ENCODE results near the gene VPS8.

The VPS8 gene

DNA sequence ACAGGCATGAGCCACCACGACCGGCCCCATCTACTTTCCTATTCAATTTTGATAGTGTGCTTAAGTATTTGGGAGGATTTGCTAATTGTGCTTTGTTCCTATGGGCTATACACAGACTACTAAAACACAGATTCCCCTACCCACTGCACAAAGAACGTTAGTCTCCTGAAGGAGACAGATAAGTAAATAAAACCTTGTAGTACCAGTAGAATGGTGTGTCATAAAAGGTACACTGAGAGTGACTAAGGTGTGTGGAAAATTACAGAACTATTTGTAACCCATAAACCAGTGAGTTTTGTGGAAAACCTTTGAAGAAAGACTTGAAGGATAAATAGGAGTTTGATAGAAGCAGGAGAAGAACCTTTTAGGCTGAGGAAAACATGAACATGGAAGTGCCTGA, 158.2 kb downstream of the VPS8 start:
- POLR2A ChIA-PET, result no interaction called here
- no peak overlapping the region for H3K27ac ChIP-seq (ENCODE audit: extremely low read depth, low read depth, low read length)
- TF ChIP-seq ZNF211 (tag by site-specific recombination; IDR thresholded peaks at IDR 0.05; ENCODE audit: low read depth), result no peak
- TF ChIP-seq ZNF214 (tag by site-specific recombination; IDR thresholded peaks at IDR 0.05; ENCODE audit: borderline replicate concordance), result no peak
- TF ChIP-seq EGR2 (tag by site-specific recombination; IDR thresholded peaks at IDR 0.05; ENCODE audit: low read depth), result no peak
- TF ChIP-seq ZNF175 (tag by site-specific recombination; IDR thresholded peaks at IDR 0.05), result no peak
- TF ChIP-seq ZNF624 (tag by site-specific recombination; IDR thresholded peaks at IDR 0.05), result no peak
- TF ChIP-seq, protein P1, sequence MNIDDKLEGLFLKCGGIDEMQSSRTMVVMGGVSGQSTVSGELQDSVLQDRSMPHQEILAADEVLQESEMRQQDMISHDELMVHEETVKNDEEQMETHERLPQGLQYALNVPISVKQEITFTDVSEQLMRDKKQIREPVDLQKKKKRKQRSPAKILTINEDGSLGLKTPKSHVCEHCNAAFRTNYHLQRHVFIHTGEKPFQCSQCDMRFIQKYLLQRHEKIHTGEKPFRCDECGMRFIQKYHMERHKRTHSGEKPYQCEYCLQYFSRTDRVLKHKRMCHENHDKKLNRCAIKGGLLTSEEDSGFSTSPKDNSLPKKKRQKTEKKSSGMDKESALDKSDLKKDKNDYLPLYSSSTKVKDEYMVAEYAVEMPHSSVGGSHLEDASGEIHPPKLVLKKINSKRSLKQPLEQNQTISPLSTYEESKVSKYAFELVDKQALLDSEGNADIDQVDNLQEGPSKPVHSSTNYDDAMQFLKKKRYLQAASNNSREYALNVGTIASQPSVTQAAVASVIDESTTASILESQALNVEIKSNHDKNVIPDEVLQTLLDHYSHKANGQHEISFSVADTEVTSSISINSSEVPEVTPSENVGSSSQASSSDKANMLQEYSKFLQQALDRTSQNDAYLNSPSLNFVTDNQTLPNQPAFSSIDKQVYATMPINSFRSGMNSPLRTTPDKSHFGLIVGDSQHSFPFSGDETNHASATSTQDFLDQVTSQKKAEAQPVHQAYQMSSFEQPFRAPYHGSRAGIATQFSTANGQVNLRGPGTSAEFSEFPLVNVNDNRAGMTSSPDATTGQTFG (tag by site-specific recombination; IDR thresholded peaks at IDR 0.05; ENCODE audit: borderline replicate concordance), result no peak
- no peak for TF ChIP-seq ZNF670 (tag by site-specific recombination; IDR thresholded peaks at IDR 0.05; ENCODE audit: low read depth)
- TF ChIP-seq ZBTB21 (tag by site-specific recombination; IDR thresholded peaks at IDR 0.05), result no peak
- TF ChIP-seq IKZF3 (tag by site-specific recombination; IDR thresholded peaks at IDR 0.05), result no peak
- TF ChIP-seq ZBTB7A (tag by site-specific recombination; IDR thresholded peaks at IDR 0.05; ENCODE audit: low read depth), result no peak
- TF ChIP-seq ZNF423 (tag by site-specific recombination; IDR thresholded peaks at IDR 0.05), result no peak
- TF ChIP-seq, protein P2, sequence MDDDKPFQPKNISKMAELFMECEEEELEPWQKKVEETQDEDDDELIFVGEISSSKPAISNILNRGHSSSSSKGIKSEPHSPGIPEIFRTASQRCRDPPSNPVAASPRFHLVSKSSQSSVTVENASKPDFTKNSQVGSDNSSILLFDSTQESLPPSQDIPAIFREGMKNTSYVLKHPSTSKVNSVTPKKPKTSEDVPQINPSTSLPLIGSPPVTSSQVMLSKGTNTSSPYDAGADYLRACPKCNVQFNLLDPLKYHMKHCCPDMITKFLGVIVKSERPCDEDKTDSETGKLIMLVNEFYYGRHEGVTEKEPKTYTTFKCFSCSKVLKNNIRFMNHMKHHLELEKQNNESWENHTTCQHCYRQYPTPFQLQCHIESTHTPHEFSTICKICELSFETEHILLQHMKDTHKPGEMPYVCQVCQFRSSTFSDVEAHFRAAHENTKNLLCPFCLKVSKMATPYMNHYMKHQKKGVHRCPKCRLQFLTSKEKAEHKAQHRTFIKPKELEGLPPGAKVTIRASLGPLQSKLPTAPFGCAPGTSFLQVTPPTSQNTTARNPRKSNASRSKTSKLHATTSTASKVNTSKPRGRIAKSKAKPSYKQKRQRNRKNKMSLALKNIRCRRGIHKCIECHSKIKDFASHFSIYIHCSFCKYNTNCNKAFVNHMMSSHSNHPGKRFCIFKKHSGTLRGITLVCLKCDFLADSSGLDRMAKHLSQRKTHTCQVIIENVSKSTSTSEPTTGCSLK (tag by site-specific recombination; IDR thresholded peaks at IDR 0.05), result no peak
- no peak for TF ChIP-seq ZNF843 (tag by site-specific recombination; IDR thresholded peaks at IDR 0.05)
- TF ChIP-seq KLF1 (tag by site-specific recombination; IDR thresholded peaks at IDR 0.05), result no peak
- TF ChIP-seq, protein P3, sequence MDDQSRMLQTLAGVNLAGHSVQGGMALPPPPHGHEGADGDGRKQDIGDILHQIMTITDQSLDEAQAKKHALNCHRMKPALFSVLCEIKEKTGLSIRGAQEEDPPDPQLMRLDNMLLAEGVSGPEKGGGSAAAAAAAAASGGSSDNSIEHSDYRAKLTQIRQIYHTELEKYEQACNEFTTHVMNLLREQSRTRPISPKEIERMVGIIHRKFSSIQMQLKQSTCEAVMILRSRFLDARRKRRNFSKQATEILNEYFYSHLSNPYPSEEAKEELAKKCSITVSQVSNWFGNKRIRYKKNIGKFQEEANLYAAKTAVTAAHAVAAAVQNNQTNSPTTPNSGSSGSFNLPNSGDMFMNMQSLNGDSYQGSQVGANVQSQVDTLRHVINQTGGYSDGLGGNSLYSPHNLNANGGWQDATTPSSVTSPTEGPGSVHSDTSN (CRISPR knock-in tag; IDR thresholded peaks at IDR 0.05), result no peak
- TF ChIP-seq ZIC2 (tag by site-specific recombination; IDR thresholded peaks at IDR 0.05), result no peak
- TF ChIP-seq ZNF202 (tag by site-specific recombination; IDR thresholded peaks at IDR 0.05; ENCODE audit: borderline replicate concordance), result no peak
- no peak for TF ChIP-seq KLF9 (tag by site-specific recombination; IDR thresholded peaks at IDR 0.05; ENCODE audit: low read depth)
- H3K9me3 ChIP-seq (ENCODE audit: control insufficient read depth, insufficient read depth, low read depth, low read length), result no peaks in the 10 kb centered on the region
- H3K4me1 ChIP-seq (ENCODE audit: control insufficient read depth, insufficient read depth, low read length), result no peaks in the 10 kb centered on the region
- H3K36me3 ChIP-seq (ENCODE audit: control insufficient read depth in 2 of 2, insufficient read depth in 1 of 2, low read length in 2 of 2), result peaks cover 0 to 21% of the 10 kb centered on the region in 2 experiments; a peak in 2 of 3 replicates
- H3K4me3 ChIP-seq (ENCODE audit: low read depth, low read length), result no peak overlapping the region
- CTCF ChIA-PET, result no interaction called here

DNA sequence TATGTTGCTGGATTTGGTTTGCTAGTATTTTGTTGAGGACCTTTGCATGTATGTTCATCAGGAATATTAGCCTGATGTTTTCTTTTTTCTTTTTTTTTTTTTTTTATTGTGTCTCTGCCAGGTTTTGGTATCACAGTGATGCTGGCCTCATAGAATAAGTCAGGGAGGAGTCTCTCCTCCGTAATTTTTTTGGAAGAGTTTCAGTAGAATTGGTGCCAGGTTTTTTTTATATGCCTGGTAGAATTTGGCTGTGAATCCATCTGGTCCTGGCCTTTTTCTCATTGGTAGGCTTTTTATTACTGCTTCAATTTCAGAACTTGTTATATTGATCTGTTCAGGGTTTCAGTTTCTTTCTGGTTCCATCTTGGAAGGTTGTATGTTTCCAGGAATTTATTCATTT, 165.8 kb downstream of the VPS8 start:
- POLR2A ChIA-PET, result interaction anchor here (0.6 to 0.7 kb wide), 2 partner anchors 16 to 297 kb away, joined by 3 read pairs; no protein-coding TSS in a partner anchor
- Histone ChIP-seq H3K36me3 (ENCODE audit: control insufficient read depth in 2 of 2, insufficient read depth in 1 of 2, low read length in 2 of 2) (no peaks in the 10 kb centered on the region), H3K4me1 (ENCODE audit: control insufficient read depth, insufficient read depth, low read length) (no peaks in the 10 kb centered on the region), H3K27ac (ENCODE audit: extremely low read depth, low read depth, low read length) (no peak overlapping the region), H3K9me3 (ENCODE audit: control insufficient read depth, insufficient read depth, low read depth, low read length) (no peaks in the 10 kb centered on the region), H3K4me3 (ENCODE audit: low read depth, low read length) (no peak overlapping the region)
- CTCF ChIA-PET, result interaction anchor here (0.9 kb wide), 1 partner anchor 9 kb away, joined by 3 read pairs; no protein-coding TSS in a partner anchor
- TF ChIP-seq KLF16 (tag by site-specific recombination; IDR thresholded peaks at IDR 0.05) (no peak), ZNF292 (tag by site-specific recombination; IDR thresholded peaks at IDR 0.05; ENCODE audit: borderline replicate concordance, low read depth) (no peak), ZNF558 (tag by site-specific recombination; IDR thresholded peaks at IDR 0.05) (no peak), ZNF529 (tag by site-specific recombination; IDR thresholded peaks at IDR 0.05; ENCODE audit: insufficient replicate concordance) (no peak), HOXC10 (CRISPR knock-in tag; IDR thresholded peaks at IDR 0.05) (no peak), ZNF549 (tag by site-specific recombination; IDR thresholded peaks at IDR 0.05) (no peak), ZNF121 (tag by site-specific recombination; IDR thresholded peaks at IDR 0.05) (no peak)
- TF ChIP-seq, protein P4, sequence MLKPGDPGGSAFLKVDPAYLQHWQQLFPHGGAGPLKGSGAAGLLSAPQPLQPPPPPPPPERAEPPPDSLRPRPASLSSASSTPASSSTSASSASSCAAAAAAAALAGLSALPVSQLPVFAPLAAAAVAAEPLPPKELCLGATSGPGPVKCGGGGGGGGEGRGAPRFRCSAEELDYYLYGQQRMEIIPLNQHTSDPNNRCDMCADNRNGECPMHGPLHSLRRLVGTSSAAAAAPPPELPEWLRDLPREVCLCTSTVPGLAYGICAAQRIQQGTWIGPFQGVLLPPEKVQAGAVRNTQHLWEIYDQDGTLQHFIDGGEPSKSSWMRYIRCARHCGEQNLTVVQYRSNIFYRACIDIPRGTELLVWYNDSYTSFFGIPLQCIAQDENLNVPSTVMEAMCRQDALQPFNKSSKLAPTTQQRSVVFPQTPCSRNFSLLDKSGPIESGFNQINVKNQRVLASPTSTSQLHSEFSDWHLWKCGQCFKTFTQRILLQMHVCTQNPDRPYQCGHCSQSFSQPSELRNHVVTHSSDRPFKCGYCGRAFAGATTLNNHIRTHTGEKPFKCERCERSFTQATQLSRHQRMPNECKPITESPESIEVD (tag by site-specific recombination; IDR thresholded peaks at IDR 0.05), result no peak
- TF ChIP-seq, protein P1 (tag by site-specific recombination; IDR thresholded peaks at IDR 0.05; ENCODE audit: borderline replicate concordance), result no peak

All from HEK293 (cell line).